PC-3 (cell line): ENCODE measurements around the gene LRRC49.

Experiments used
- CTCF ChIP-seq: fragments of 300-600 bp; sonication (generic); conservative IDR thresholded peaks from 2 replicates; pipeline ENCODE4 v1.5.1; 2017; ENCODE audit warnings: antibody characterized with exemption, low read depth, mild to moderate bottlenecking, low read length
- EZH2 ChIP-seq: fragments of 300-600 bp; sonication (generic); IDR thresholded peaks from one replicate; pipeline ENCODE4 v1.6.1; 2017; ENCODE audit warnings: antibody characterized with exemption, mild to moderate bottlenecking, low read length; ENCODE audit not compliant: unreplicated experiment
- EZH2phosphoT487 ChIP-seq: fragments of 300-600 bp; sonication (generic); IDR thresholded peaks from 2 replicates; pipeline ENCODE4 v1.6.1; 2018; ENCODE audit warnings: mild to moderate bottlenecking, antibody characterized with exemption, low read length, borderline replicate concordance

GRCh38 chr15:70906842-70907241 lies 14.2 kb downstream of the LRRC49 start:
- TF ChIP-seq EZH2 (no peak), CTCF (no peak), EZH2phosphoT487 (no peak)
